ENCODE results near the gene SLCO3A1.

DNA sequence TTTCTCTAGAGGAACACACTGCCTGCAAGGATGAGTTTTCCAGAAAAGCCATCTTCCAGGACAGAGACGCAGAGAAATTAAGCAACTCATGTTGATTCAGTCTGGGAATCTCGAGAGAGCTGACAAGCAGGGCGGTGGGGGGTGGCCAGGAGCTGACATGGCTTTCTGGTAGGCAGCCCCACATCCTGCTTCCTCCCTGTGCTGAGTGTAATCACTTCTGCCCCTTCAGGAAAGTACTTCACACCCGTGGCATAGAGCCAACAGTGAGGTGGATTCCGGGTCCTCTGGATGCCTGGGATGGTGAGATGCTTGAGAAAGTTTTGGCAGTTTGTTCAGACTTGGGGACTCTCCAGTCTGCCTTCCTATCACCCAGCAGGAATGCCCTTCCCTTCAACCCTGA, 221.1 kb downstream of the SLCO3A1 start:
- TF ChIP-seq, protein P1, sequence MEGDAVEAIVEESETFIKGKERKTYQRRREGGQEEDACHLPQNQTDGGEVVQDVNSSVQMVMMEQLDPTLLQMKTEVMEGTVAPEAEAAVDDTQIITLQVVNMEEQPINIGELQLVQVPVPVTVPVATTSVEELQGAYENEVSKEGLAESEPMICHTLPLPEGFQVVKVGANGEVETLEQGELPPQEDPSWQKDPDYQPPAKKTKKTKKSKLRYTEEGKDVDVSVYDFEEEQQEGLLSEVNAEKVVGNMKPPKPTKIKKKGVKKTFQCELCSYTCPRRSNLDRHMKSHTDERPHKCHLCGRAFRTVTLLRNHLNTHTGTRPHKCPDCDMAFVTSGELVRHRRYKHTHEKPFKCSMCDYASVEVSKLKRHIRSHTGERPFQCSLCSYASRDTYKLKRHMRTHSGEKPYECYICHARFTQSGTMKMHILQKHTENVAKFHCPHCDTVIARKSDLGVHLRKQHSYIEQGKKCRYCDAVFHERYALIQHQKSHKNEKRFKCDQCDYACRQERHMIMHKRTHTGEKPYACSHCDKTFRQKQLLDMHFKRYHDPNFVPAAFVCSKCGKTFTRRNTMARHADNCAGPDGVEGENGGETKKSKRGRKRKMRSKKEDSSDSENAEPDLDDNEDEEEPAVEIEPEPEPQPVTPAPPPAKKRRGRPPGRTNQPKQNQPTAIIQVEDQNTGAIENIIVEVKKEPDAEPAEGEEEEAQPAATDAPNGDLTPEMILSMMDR (IDR thresholded peaks at IDR 0.05): no peak
- no peak for TF ChIP-seq POLR2A (IDR thresholded peaks at IDR 0.05)
